ENCODE measurements around the gene TERC. TPM values are rescaled to one million over a fixed set of nuclear protein-coding genes. Genes with fewer than 3 reads are reported as not detected.
"Not testable (repeated sequence)": the region's sequence is repeated elsewhere in the genome, so short reads cannot be mapped to it uniquely, and the experiment has no call there.

The TERC gene
- total RNA-seq, 1 donor from 2014 or later: not detected

GRCh38 chr3:169722724-169723123, 42.1 kb downstream of the TERC start:
- peaks cover 44% of the 10 kb centered on the region for H3K27me3 Mint-ChIP-seq (ENCODE audit: unreplicated experiment)
- no peaks in the 10 kb centered on the region for H3K4me1 Mint-ChIP-seq (ENCODE audit: unreplicated experiment)
- H3K27ac Mint-ChIP-seq (ENCODE audit: unreplicated experiment): no peak overlapping the region
- DNase-seq (ENCODE audit: extremely low spot score, unreplicated experiment): no peak
- no peak for TF ChIP-seq CTCF (IDR thresholded peaks at IDR 0.05)
- H3K4me3 Mint-ChIP-seq (ENCODE audit: unreplicated experiment): no peak overlapping the region
- H3K9me3 Mint-ChIP-seq (ENCODE audit: unreplicated experiment): peaks cover 7% of the 10 kb centered on the region
- no peaks in the 10 kb centered on the region for H3K36me3 Mint-ChIP-seq (ENCODE audit: unreplicated experiment)

- DNase-seq (ENCODE audit: extremely low spot score, unreplicated experiment); H3K4me1 Mint-ChIP-seq (ENCODE audit: unreplicated experiment); H3K4me3 Mint-ChIP-seq (ENCODE audit: unreplicated experiment); H3K27ac Mint-ChIP-seq (ENCODE audit: unreplicated experiment); H3K36me3 Mint-ChIP-seq (ENCODE audit: unreplicated experiment); H3K9me3 Mint-ChIP-seq (ENCODE audit: unreplicated experiment): not testable (repeated sequence)
- peaks cover 36% of the 10 kb centered on the region for H3K27me3 Mint-ChIP-seq (ENCODE audit: unreplicated experiment)
These were observed 46.4 kb downstream of the TERC start for GRCh38 chr3:169718415-169718814.

Other genes starting within 250 kb of the TERC start
- 5.6 and 5.9 TPM in 2 replicates for gene MECOM, start 101.3 kb downstream of the TERC start, total RNA-seq
- gene ACTRT3, start 4.5 kb upstream of the TERC start, total RNA-seq: 2.5 and 2.7 TPM in 2 replicates
- gene MYNN, start 8.3 kb upstream of the TERC start, total RNA-seq: 16.7 and 17.2 TPM in 2 replicates
- gene LRRIQ4, start 47.8 kb upstream of the TERC start, total RNA-seq: not detected in 2 replicates
- gene LRRC34, start 47.8 kb upstream of the TERC start, total RNA-seq: 1.5 and 2.0 TPM in 2 replicates
- not detected in 2 replicates for gene LRRC31, start 104.9 kb upstream of the TERC start, total RNA-seq
- not detected in 2 replicates for gene SAMD7, start 146.5 kb upstream of the TERC start, total RNA-seq
- 112 and 113 TPM in 2 replicates for gene SEC62, start 201.7 kb upstream of the TERC start, total RNA-seq